Activated T-helper 9 cell treated with anti-CD3 and anti-CD28 coated beads, Interleukin-2, amount 50 U/mL, for 16 hours (primary cell): ENCODE data around the gene LPCAT3.

Experiments used
- DNase-seq: peaks from one replicate; pipeline ENCODE4 v3.0.0-alpha.2; 2020; ENCODE audit warnings: low read depth

The LPCAT3 gene

DNA sequence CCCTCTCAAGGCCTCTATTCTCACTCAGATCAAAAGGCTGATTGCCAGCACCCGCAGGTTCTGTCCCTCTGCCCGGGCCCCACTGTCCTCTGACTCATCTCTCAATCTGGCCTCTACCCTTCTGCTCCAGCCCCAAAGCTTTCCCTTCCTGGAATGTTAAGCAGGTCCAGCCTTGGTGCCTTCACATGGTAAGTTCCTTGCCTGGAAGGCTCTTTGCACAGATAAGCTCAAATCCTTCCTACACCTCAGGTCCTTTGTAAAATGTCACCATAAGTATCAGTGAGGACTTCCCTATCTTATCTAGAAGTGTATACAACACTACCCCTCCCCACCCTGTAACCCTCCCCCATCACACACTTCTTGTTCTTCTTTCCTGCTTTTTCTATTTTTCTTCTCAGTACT is 22.2 kb downstream of the LPCAT3 start:
- DNase-seq = no peak

DNA sequence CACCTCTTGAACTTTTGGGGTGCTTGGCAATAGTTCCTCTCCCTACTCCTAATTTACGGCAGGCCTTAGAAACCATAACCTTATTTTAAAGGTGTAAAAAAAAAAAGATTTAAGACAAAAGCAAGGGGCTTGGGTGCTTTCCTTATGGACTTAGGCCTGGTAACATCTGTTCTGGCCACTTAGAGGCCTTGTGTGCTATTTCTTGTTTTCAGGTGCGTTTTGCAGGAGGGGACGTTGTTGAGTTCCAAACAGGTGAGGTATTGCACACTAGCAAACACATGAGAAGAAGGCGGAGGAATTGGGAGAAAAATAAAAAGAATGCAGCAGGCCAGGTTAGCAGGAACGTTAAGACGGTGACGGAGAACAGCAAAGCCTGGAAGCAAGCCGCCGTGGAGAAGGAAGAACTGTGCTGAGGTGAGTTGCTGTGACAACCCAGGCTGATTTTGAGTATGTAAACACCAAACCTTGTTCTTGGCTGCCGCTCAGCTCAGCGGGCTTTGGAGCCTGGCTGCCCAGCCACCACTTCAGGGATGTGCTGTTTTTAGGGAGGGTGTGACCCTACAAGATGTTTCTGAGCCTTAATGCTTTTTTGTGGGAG is 30.2 kb downstream of the LPCAT3 start:
- no peak for DNase-seq

DNA sequence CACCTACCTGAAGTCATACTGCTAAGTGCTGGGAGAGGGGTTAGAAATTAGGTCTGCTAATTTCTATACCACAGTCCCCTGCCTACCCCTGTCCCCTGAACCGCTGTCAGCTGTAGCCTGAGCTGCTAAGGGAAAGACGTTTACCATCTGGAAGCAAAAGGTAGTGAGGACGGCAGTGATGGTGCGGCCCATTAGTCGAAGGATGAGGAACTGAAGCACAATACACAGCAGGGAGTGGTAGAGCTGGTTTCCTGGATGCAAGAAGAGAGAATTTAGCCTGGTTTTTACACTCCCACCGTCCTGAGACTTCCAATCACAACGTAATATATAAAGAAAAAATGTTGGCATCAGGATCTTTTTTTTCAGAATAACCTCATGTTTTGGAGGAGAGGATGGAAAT is 35.7 kb downstream of the LPCAT3 start:
- DNase-seq = no peak

DNA sequence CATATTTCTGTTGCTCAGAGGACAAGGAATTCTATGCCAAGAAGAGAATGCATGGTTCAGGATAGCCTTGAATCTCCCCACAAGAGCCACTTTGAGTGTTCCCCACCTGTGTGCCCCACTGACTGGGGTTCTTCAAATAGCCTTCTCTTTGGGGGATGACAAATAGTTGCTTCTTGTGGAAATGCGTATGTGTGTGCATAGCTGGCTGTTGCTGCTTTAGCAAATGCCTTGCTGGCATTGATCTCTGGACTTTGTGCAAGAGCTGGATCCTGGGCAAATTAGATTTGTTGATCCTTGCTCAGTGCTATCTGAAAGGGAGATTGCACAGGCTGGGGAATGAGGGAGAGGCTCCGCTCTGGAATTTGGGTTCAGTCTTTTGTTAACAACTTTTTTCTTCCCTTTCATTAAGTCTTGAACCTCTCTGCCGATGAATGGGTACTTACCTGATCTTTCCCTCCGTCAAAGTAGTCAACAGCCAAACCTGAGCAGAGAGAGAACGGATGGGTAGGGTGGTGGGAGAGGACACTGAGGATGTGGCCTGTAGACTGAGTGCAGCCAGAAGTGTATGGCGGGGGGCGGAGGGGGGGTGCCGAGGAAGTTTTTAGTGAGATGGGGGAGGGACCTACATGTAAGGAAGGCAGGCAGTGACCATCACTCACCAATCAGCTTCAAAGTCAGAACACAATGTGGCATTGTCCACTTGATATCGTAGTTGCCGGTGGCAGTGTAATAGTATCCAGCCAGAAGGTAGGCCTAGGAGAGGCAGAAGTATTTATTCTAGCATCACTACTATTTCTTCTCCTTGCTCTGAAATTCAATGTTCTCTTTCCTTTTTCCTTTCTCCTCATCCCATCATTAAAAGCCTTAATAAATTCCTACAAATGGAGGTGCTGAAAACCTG is 36.9 kb downstream of the LPCAT3 start:
- no peak for DNase-seq

GRCh38 chr12:6980740-6981139 is 37.5 kb downstream of the LPCAT3 start:
- DNase-seq = no peak

GRCh38 chr12:6980075-6980474 is 38.2 kb downstream of the LPCAT3 start:
- no peak for DNase-seq

DNA sequence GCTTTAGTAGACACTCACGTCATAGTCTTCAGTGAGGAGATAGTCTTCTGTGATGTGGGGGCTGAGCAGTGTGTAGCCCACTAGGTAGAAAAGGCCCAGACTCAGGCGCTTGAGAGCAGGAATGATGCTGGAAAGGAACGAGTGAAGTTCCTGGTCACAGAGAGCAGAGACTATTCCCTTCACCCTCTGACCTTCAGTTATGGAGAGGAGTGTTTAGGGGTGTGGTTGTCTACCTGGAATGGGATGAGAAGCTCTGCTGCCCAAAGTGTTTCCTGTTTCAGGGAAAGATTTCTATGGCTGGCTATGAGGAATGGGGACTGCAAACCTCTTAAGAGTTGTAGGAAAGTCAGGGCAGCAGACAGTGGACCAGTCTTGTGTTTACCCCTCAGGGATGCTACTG is 38.8 kb downstream of the LPCAT3 start:
- no peak for DNase-seq

GRCh38 chr12:6979021-6979420 is 39.3 kb downstream of the LPCAT3 start:
- DNase-seq = no peak

GRCh38 chr12:6978611-6979011 is 39.7 kb downstream of the LPCAT3 start:
- no peak for DNase-seq

DNA sequence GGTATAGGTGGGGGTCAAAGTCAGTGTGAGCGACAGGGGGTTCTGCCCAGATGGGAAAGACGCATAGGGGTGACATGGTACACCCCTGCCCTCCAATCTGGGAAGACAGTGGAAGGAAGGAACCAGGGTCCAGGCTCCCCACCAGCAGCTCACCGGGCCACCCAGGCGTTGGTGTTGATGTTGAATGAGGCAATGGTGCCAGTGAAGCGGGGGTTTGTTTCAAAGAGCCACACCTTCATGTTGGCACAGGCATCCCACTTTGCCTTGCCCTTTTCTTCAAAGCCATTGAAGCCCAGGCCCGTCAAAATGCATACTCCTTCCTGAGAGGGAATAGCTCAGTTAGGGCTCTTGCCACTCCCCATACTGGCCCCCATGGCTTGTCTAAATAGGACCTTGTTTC is 40.1 kb downstream of the LPCAT3 start:
- no peak for DNase-seq

DNA sequence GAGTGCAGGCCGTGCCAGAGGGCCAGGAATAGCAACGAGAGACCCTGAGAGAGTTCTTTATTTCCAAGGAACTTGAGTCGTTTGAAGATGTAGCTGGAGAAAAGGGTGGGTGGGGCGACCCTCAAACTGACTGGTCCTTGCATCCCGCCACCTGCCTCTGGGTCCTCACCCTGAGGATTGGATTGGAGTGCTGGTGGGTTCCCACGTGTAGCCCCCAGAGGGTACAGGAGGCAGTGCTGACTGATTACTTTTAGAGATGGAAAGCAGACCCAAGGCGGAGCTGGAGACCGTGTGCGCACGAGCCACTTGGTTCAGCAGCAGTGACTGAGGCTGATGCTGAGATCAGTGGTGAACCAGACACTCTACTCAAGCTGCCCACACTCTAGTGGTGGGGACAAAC is 40.6 kb downstream of the LPCAT3 start:
- no peak for DNase-seq

GRCh38 chr12:6975297-6976032 is 42.8 kb downstream of the LPCAT3 start:
- DNase-seq = no peak

- DNase-seq = no peak
These were observed 44.1 kb downstream of the LPCAT3 start for GRCh38 chr12:6974180-6974579.

- no peak for DNase-seq
These were observed 48.2 kb downstream of the LPCAT3 start for GRCh38 chr12:6970096-6970527.

- no peak for DNase-seq
These were observed 49.9 kb downstream of the LPCAT3 start for GRCh38 chr12:6968426-6968825.

- DNase-seq = no peak
These were observed 50.6 kb downstream of the LPCAT3 start for GRCh38 chr12:6967651-6968100.

DNA sequence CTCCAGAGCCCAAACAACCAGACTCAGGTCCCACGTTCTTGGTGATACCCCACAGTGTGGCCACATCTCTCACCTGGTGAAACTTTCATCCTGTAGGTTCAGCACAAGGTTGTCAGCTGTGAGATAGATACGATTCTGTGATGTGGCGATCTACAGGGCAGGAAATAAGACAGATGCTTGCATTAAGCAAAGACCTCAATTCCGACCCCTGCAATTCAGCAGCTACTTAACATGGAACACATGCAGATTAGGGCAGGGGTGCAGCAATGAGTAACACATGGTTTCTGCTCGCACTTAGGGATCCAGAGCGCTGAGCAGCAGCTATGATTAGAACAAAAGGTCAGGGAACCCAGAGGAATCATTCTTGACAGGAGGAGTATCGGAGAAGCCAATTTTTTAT is 51.9 kb downstream of the LPCAT3 start:
- DNase-seq = no peak

- no peak for DNase-seq
These were observed 52.6 kb downstream of the LPCAT3 start for GRCh38 chr12:6965714-6966113.

DNA sequence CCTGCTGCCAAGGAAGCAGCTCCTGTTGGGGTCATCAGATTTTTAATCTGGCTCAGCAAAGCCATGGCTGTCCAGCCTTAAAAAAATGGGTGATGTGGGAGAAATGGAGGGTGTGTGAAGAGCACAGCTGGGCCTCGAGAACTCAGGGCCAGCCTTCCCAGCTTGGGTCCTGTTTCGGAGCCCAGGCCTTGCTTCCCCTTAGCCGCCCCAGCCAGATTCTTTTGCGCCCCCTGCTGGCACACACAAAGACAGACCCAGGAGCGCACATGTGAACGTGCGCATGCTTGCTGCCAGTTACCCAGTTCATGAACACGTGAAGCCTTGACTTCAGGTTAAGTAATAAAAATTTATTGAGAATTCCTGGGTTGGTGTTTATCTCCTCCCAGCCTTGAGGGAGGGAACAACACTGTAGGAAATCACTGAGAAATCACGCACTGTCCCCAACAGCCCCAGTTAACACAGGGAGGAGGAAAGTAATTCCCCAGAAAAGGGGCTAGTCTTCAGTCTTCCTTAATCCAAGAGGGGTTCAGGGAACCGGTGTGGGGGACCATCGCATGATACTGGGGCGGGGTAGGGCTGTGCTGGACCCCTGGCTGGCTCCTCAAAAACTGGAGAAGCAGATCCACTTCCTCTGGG is 53.1 kb downstream of the LPCAT3 start:
- peak; percentile 75 for DNase-seq

- no peak for DNase-seq
These were observed 53.7 kb downstream of the LPCAT3 start for GRCh38 chr12:6964605-6965025.

DNA sequence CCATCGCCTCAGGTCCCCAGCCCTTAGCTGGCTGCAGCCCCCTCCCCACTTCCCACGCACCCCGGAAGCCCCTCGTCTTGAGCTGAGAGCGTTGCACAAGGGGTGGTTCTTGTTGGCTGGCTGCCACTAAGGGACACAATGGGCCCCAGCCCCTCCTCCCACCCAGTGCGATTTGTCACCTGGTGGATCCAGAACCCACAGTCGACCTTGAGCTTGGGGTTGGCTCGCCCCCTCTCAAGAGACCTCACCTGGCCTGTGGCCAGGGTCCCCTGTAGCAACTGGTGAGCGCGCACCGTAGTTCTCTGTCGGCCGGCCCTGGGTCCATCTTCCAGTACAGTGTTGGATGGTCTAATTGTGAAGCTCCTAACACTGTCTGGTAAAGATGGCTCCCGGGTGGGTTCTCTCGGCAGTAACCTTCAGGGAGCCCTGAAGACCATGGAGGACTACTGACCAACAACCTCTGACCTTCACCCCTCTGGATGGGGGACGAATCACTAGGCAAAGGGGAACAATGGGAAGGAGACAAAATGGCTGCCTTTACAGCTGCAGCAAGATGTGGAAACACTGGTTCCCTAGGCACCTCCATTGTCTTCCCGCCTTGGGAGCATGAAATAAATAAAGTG is 54.4 kb downstream of the LPCAT3 start:
- no peak for DNase-seq
